Measurements from ENCODE around the gene ACBD4. TPM values are rescaled to one million over a fixed set of nuclear protein-coding genes. Genes with fewer than 3 reads are reported as not detected.

ACBD4 gene
- total and polyA plus RNA-seq, 4 donors: 7.8 to 15.7 (median 12.7) TPM

GRCh38 chr17:45115871-45116270 is 19.6 kb upstream of the ACBD4 start:
- Histone ChIP-seq H3K9ac (ENCODE audit: insufficient read depth in 1 of 2, low read length in 2 of 2) (no peak overlapping the region), H3K27ac (ENCODE audit: low read depth in 1 of 2, low read length in 1 of 2) (no peak overlapping the region), H3K36me3 (ENCODE audit: control insufficient read depth in 4 of 4, insufficient read depth in 4 of 4, low read length in 4 of 4) (peaks cover 0 to 18% (median 1%) of the 10 kb centered on the region in 4 donors), H3K27me3 (ENCODE audit: control insufficient read depth in 3 of 3, insufficient read depth in 3 of 3, low read length in 2 of 3) (no peaks in the 10 kb centered on the region), H3K9me3 (ENCODE audit: control insufficient read depth in 4 of 4, insufficient read depth in 3 of 4, low read length in 3 of 4) (no peaks in the 10 kb centered on the region), H3K4me3 (no peak overlapping the region), H3K4me1 (ENCODE audit: control insufficient read depth in 5 of 5, insufficient read depth in 5 of 5, low read length in 5 of 5) (no peaks in the 10 kb centered on the region)
- DNase-seq (no peak), ATAC-seq (ENCODE audit: insufficient read depth, low FRiP score) (no peak)
- TF ChIP-seq CTCF (IDR thresholded peaks at IDR 0.05; ENCODE audit: control extremely low read depth, extremely low read depth): no peak
- WGBS, 2 donors: 72 to 75% methylated on average over 11 of the region's 11 CpGs

DNA sequence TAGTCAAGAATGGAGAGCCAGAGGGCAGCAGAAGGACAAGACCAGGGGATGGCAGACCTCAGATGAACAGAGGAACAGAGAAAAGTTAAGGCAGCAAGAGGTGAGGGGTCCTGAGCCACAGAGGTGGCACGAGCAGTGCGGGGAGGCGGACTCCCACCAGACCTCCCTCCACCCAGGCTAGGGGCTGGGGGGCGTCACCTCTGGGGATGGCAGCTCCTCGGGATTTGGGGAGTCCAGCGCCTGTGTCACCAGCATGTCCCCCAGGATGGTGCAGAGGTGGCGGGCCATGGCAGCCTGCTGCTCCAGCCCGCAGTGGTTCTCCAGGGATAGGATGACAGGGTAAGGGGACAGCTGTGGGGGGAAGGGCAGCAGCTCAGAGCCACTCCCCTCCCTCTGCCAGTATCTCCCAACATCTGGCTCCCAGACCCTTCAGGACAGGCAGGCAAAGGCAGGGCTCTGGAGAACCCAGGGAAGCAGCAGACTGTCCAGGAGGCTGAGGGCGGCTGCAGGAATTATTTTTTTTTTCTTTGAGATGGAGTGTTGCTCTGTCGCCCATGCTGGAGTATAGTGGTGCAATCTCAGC is 19.0 kb upstream of the ACBD4 start:
- H3K4me3 ChIP-seq: no peak overlapping the region
- H3K36me3 ChIP-seq (ENCODE audit: control insufficient read depth in 4 of 4, insufficient read depth in 4 of 4, low read length in 4 of 4): peaks cover 0 to 19% (median 1%) of the 10 kb centered on the region in 4 donors
- DNase-seq (no peak), ATAC-seq (ENCODE audit: insufficient read depth, low FRiP score) (no peak)
- no peak for TF ChIP-seq CTCF (IDR thresholded peaks at IDR 0.05; ENCODE audit: control extremely low read depth, extremely low read depth)
- 92 to 93% methylated on average over 10 of the region's 10 CpGs for WGBS, 2 donors
- H3K27me3 ChIP-seq (ENCODE audit: control insufficient read depth in 3 of 3, insufficient read depth in 3 of 3, low read length in 2 of 3): no peaks in the 10 kb centered on the region
- H3K9me3 ChIP-seq (ENCODE audit: control insufficient read depth in 4 of 4, insufficient read depth in 3 of 4, low read length in 3 of 4): no peaks in the 10 kb centered on the region
- H3K4me1 ChIP-seq (ENCODE audit: control insufficient read depth in 5 of 5, insufficient read depth in 5 of 5, low read length in 5 of 5): no peaks in the 10 kb centered on the region
- H3K9ac ChIP-seq (ENCODE audit: insufficient read depth in 1 of 2, low read length in 2 of 2): no peak overlapping the region
- no peak overlapping the region for H3K27ac ChIP-seq (ENCODE audit: low read depth in 1 of 2, low read length in 1 of 2)

DNA sequence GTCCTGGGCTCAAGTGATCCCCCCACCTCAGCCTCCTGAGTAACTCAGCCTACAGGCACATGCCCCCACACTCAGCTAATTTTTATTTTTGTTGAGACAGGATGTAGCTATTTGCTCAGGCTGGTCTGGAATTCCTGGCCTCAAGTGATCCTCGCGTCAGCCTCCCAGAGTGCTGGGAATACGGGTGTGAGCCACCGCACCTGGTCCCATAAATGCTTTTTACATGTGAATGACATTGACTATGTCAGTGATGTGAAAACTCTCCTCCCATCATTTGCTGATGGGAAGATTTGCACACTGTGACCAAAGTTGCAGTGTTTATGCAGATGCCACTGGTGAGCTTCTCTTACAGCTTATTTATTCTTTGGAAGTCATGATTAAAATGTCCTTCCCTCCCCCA is 18.2 kb upstream of the ACBD4 start:
- H3K36me3 ChIP-seq (ENCODE audit: control insufficient read depth in 4 of 4, insufficient read depth in 4 of 4, low read length in 4 of 4): peaks cover 0 to 19% (median 1%) of the 10 kb centered on the region in 4 donors
- WGBS, 2 donors: 94 to 97% methylated on average over 4 of the region's 4 CpGs

More for the DNA sequence above, 18.2 kb upstream of the ACBD4 start:
- no peak overlapping the region for H3K27ac ChIP-seq (ENCODE audit: low read depth in 1 of 2, low read length in 1 of 2)
- ATAC-seq (ENCODE audit: insufficient read depth, low FRiP score) (no peak), DNase-seq (no peak)
- no peak overlapping the region for H3K9ac ChIP-seq (ENCODE audit: insufficient read depth in 1 of 2, low read length in 2 of 2)
- no peak overlapping the region for H3K4me3 ChIP-seq
- no peaks in the 10 kb centered on the region for H3K27me3 ChIP-seq (ENCODE audit: control insufficient read depth in 3 of 3, insufficient read depth in 3 of 3, low read length in 2 of 3)
- no peaks in the 10 kb centered on the region for H3K4me1 ChIP-seq (ENCODE audit: control insufficient read depth in 5 of 5, insufficient read depth in 5 of 5, low read length in 5 of 5)
- no peak for TF ChIP-seq CTCF (IDR thresholded peaks at IDR 0.05; ENCODE audit: control extremely low read depth, extremely low read depth)
- H3K9me3 ChIP-seq (ENCODE audit: control insufficient read depth in 4 of 4, insufficient read depth in 3 of 4, low read length in 3 of 4): no peaks in the 10 kb centered on the region

Data from lung (tissue), 12 donors.